Measurements from ENCODE around the gene CDKN1A. TPM values are rescaled to one million over a fixed set of nuclear protein-coding genes. Genes with fewer than 3 reads are reported as not detected.

The CDKN1A gene
- total RNA-seq, 4 donors from 2014 or later = 110 to 346 (median 260) TPM

DNA sequence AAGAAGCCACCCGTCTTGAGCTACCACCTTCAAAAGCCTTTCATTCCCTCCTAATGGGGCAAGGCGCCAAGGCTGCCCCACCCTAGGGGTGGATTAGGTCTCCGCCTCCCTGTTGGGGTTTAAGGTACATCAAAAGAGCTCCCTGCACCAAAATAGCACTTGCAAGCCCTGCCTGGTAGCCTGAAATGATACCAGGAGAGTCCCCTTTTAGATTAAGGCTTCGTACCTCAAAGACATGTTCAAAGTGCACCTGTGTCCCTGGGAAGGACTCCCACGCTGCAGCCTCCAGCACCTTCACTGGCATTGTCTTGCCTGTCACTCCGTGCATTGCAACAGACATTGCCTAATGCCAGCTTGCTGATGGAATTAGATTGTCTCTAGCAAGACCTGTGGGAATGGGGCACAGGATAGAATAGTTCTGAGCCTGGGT is 15.7 kb upstream of the CDKN1A start:
- no peak for TF ChIP-seq POLR2A (IDR thresholded peaks at IDR 0.05)
- TF ChIP-seq, protein P1, sequence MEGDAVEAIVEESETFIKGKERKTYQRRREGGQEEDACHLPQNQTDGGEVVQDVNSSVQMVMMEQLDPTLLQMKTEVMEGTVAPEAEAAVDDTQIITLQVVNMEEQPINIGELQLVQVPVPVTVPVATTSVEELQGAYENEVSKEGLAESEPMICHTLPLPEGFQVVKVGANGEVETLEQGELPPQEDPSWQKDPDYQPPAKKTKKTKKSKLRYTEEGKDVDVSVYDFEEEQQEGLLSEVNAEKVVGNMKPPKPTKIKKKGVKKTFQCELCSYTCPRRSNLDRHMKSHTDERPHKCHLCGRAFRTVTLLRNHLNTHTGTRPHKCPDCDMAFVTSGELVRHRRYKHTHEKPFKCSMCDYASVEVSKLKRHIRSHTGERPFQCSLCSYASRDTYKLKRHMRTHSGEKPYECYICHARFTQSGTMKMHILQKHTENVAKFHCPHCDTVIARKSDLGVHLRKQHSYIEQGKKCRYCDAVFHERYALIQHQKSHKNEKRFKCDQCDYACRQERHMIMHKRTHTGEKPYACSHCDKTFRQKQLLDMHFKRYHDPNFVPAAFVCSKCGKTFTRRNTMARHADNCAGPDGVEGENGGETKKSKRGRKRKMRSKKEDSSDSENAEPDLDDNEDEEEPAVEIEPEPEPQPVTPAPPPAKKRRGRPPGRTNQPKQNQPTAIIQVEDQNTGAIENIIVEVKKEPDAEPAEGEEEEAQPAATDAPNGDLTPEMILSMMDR (IDR thresholded peaks at IDR 0.05 in 4 of 5, conservative IDR thresholded peaks at IDR 0.05 in 1 of 5) = no peak

DNA sequence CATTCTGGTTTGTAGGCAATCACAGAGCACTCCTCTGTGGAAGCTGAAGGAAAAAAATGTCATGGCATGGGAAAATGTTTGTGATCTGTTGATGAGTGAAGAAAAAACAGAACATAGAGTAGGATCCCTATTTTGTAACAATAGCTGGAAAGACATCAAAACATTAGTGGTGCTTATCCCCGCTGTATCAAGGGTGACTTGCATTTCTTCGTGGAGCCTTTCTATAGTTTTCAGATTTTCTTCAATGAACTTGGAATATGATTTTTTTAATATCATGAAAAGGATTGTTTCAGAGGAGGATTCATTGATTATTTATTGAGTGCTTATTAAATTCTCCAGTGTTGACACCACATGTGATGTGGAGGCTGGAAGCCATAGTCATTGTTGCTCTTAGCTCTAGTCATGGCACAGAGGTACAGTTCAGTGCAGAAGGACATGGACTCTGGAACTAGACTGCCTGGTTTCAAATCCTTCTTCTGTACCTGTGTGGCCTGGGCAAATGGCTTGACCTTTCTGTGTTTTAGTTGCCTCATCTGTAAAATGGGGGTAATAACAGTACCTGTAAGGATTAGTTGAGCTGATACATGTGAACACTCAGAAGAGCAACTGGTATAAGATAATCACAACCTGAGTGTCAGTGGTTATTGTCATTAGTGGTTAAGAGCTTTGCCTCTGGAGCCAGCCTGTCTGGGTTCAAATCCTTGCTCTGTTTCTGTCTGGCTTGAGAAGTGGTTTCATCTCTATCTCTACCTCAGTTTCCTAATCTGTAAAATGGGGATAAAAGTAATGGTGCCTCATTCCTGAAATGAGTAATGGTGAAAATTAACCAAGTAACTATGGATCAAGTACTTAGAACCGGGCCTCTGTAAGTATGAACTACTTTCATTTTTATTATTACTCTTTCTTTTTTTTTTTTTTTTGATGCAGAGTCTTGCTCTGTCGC is 14.7 kb upstream of the CDKN1A start:
- in situ Hi-C loops (cut with MboI; ENCODE audit: low sequenced_read_pairs in 4 of 4) = no loop called here

More for the DNA sequence above, 15.7 kb upstream of the CDKN1A start:
- H3K27ac ChIP-seq = peak overlapping the region in 2 of 4 donors; percentile 29 to 31
- peak in 1 of 2 donors; percentile 76 for DNase-seq
- H3K36me3 ChIP-seq = no peaks in the 10 kb centered on the region
- peaks cover 0 to 7% (median 0%) of the 10 kb centered on the region in 3 donors for H3K27me3 ChIP-seq
- peaks cover 13 to 16% of the 10 kb centered on the region in 2 donors for H3K4me1 ChIP-seq
- ATAC-seq = peak in 1 of 2 donors; percentile 68
- no peaks in the 10 kb centered on the region for H3K9me3 ChIP-seq
- intact Hi-C loops (cut with DNase I; ENCODE audit: low total_unique reads) (no loop called here), in situ Hi-C loops (cut with MboI; ENCODE audit: low sequenced_read_pairs in 4 of 4) (no loop called here)
- no peak overlapping the region for H3K4me3 ChIP-seq

DNA sequence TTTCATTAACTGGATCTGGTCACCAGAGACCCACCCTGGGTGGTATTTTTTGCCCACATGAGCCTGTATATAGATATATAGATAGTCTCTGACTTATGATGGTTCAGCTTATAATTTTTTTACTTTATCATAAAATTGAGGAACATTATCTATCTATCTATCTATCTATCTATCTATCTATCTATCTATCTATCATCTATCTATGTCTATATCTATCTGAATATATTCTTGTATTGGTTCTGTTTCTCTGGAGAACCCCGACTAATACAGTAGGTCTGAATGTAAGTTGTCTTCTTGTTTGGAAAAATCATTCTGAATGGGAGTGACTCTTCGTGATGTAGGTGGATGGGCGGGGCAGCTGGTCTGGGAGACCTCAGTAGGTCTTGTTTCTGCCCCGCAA is 13.3 kb upstream of the CDKN1A start:
- in situ Hi-C loops (cut with MboI; ENCODE audit: low sequenced_read_pairs in 4 of 4) (no loop called here), intact Hi-C loops (cut with DNase I; ENCODE audit: low total_unique reads) (no loop called here)
- Histone ChIP-seq H3K4me3 (no peak overlapping the region), H3K9me3 (no peaks in the 10 kb centered on the region), H3K4me1 (peaks cover 13 to 17% of the 10 kb centered on the region in 2 donors), H3K36me3 (no peaks in the 10 kb centered on the region), H3K27ac (no peak overlapping the region), H3K27me3 (peaks cover 0 to 7% (median 0%) of the 10 kb centered on the region in 3 donors)
- TF ChIP-seq, protein P1 (IDR thresholded peaks at IDR 0.05 in 4 of 5, conservative IDR thresholded peaks at IDR 0.05 in 1 of 5) = no peak
- no peak for TF ChIP-seq POLR2A (IDR thresholded peaks at IDR 0.05)
- ATAC-seq = no peak
- no peak for DNase-seq

More for the DNA sequence above, 14.7 kb upstream of the CDKN1A start:
- no peaks in the 10 kb centered on the region for H3K36me3 ChIP-seq
- intact Hi-C loops (cut with DNase I; ENCODE audit: low total_unique reads) = no loop called here
- no peak overlapping the region for H3K27ac ChIP-seq
- no peak for TF ChIP-seq POLR2A (IDR thresholded peaks at IDR 0.05)
- TF ChIP-seq, protein P1 (IDR thresholded peaks at IDR 0.05 in 4 of 5, conservative IDR thresholded peaks at IDR 0.05 in 1 of 5) = no peak
- H3K27me3 ChIP-seq = peaks cover 0 to 7% (median 0%) of the 10 kb centered on the region in 3 donors
- no peak overlapping the region for H3K4me3 ChIP-seq
- ATAC-seq = no peak
- H3K4me1 ChIP-seq = peaks cover 13 to 17% of the 10 kb centered on the region in 2 donors
- DNase-seq = no peak
- no peaks in the 10 kb centered on the region for H3K9me3 ChIP-seq

DNA sequence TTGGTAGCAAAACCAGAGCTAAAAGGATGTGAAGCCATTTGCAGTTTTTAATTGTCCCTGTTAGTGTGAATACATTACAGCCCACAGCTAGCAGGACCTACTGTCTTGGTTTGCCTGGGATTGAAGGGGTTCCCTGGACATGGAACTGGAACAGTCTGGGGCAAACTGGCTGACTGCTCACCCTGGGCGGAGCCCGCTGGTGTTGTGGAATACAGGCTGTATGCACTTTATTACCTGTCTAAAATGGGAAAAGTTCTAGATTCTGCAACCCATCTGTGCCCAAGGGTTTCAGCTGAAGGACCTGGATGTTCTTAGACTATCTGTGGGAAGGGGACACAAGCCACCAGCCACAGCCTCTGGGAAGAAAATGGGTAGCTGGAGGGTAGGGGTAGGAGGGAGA is 12.2 kb upstream of the CDKN1A start:
- Histone ChIP-seq H3K9me3 (no peaks in the 10 kb centered on the region), H3K27ac (peak overlapping the region in 2 of 4 donors; percentile 63 to 74), H3K36me3 (no peaks in the 10 kb centered on the region), H3K4me1 (peaks cover 13 to 17% of the 10 kb centered on the region in 2 donors), H3K4me3 (no peak overlapping the region), H3K27me3 (no peaks in the 10 kb centered on the region)
- ATAC-seq (no peak), DNase-seq (no peak)
- intact Hi-C loops (cut with DNase I; ENCODE audit: low total_unique reads) (no loop called here), in situ Hi-C loops (cut with MboI; ENCODE audit: low sequenced_read_pairs in 4 of 4) (no loop called here)
- TF ChIP-seq, protein P1 (IDR thresholded peaks at IDR 0.05 in 4 of 5, conservative IDR thresholded peaks at IDR 0.05 in 1 of 5) = no peak
- no peak for TF ChIP-seq POLR2A (IDR thresholded peaks at IDR 0.05)
